HG03520 (cell line): ENCODE data around the gene RNASE3.
"Not testable (repeated sequence)": the region's sequence is repeated elsewhere in the genome, so short reads cannot be mapped to it uniquely, and the experiment has no call there.

Experiments used
- ATAC-seq: cut with Tn5 transposase; IDR thresholded peaks from one replicate; pipeline ENCODE4 v1.9.1; 2021; ENCODE audit warnings: mild to moderate bottlenecking, moderate library complexity; ENCODE audit not compliant: unreplicated experiment

RNASE3 gene

GRCh38 chr14:20910822-20911221 is 19.6 kb downstream of the RNASE3 start:
- not testable (repeated sequence) for ATAC-seq

- not testable (repeated sequence) for ATAC-seq
Observed at GRCh38 chr14:20919038-20919756, 28.0 kb downstream of the RNASE3 start.

DNA sequence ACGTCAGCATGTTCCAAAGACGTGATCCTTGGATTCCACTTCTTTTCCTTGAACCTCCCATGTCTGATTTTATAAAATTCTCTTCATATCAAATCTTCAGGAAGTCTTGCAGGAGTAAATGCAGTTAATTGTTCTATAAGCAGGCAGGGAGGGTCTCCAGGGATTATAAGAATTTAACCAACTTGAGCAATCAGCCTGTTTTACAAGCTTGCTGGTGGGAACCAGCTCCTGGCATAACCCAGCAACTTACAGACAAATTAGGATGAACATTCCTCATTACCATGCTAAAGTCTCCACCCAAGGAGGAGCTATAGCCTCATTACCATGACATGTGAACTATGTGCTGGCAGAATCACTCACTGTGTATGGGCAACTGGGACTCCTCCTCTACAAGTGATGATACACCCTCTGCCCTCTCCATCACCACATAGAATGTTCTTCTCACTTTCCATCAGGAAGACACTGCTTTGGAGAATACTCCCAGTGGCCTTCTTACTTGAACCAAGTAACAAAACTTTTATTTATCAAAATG is 32.6 kb downstream of the RNASE3 start:
- not testable (repeated sequence) for ATAC-seq

DNA sequence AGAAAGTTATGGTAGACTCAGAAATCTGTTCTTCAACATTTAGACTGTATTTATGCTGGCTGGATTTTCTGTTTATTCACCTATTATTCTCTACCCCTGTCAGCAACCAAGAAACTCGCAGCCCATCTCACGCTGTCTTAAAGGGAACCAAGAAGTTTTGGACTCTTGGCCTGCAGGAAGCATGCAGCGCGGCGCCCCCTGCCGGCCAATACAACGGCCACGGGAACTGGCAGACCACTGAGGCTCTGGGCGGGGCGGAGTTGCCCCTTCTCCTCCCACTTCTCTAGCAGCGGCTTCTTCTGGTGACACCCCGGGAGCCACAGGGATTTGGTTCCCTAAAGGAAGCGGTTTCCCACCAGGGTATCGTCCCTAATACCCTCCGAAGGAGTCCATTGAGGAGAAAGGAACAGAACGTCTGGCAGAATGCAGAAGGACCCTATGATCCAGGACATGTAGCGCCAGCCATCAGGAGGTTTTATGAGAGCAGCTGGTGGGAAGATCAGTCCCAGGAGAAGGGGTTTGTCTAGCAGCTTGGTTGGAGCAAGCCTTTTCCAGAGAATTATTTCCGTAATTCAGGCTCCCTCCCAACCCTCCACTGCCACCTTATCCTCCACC is 43.1 kb downstream of the RNASE3 start:
- no peak for ATAC-seq

GRCh38 chr14:20935303-20935984 is 44.3 kb downstream of the RNASE3 start:
- no peak for ATAC-seq
